Neural cell (in vitro differentiated cells): Measurements from ENCODE around the gene MAD1L1. TPM values are rescaled to one million over a fixed set of nuclear protein-coding genes. Genes with fewer than 3 reads are reported as not detected.

Experiments used
- H2AFZ ChIP-seq: fragments of 200-600, 300-800 bp; sonication (generic), shearing (Covaris generic); 2 replicates; pipeline ENCODE4 v1.6.0; 2014; ENCODE audit warnings: low read depth, mild to moderate bottlenecking, antibody characterized with exemption, low read length, moderate library complexity
- H3F3A ChIP-seq: fragments of 200-600 bp; shearing (Covaris generic); 2 replicates; pipeline ENCODE4 v1.6.1; 2016; ENCODE audit warnings: mild to moderate bottlenecking, moderate library complexity, mixed read lengths, antibody characterized with exemption, low read length; ENCODE audit not compliant: insufficient read depth, poor library complexity, severe bottlenecking
- H3K27ac ChIP-seq: fragments of 200-600, 300-800 bp; sonication (generic), shearing (Covaris generic); 2 replicates; pipeline ENCODE4 v1.5.1; 2014; ENCODE audit warnings: mild to moderate bottlenecking, low read length, moderate library complexity
- H3K27me3 ChIP-seq: fragments of 300-800, 200-600 bp; sonication (generic), shearing (Covaris generic); 2 replicates; pipeline ENCODE4 v1.6.0; 2014; ENCODE audit warnings: mild to moderate bottlenecking, low read depth, low read length, moderate library complexity; ENCODE audit not compliant: insufficient read depth
- H3K36me3 ChIP-seq: fragments of 300-800, 200-600 bp; sonication (generic), shearing (Covaris generic); 2 replicates; pipeline ENCODE4 v1.5.1; 2014; ENCODE audit warnings: mild to moderate bottlenecking, antibody characterized with exemption, low read length, moderate library complexity; ENCODE audit not compliant: insufficient read depth
- H3K4me2 ChIP-seq: fragments of 300-800, 200-600 bp; sonication (generic), shearing (Covaris generic); 2 replicates; pipeline ENCODE4 v1.6.0; 2014; ENCODE audit warnings: mild to moderate bottlenecking, low read length
- H3K4me3 ChIP-seq: fragments of 300-800, 200-600 bp; sonication (generic), shearing (Covaris generic); 2 replicates; pipeline ENCODE4 v1.5.1; 2014; ENCODE audit warnings: mild to moderate bottlenecking, low read length, moderate library complexity
- H3K79me2 ChIP-seq: fragments of 200-600 bp; shearing (Covaris generic); replicated peaks from 2 replicates; pipeline ENCODE4 v1.6.0; 2014; ENCODE audit warnings: mild to moderate bottlenecking, low read length, moderate library complexity; ENCODE audit not compliant: insufficient read depth
- H3K9ac ChIP-seq: fragments of 300-800, 200-600 bp; sonication (generic), shearing (Covaris generic); 2 replicates; pipeline ENCODE4 v1.6.1; 2016; ENCODE audit warnings: mild to moderate bottlenecking, low read length, mixed read lengths
- H3K9me2 ChIP-seq: fragments of 200-600 bp; shearing (Covaris generic); 2 replicates; pipeline ENCODE4 v1.6.1; 2016; ENCODE audit warnings: mild to moderate bottlenecking, low read length, mixed read lengths; ENCODE audit not compliant: insufficient read depth
- H3K9me3 ChIP-seq: fragments of 200-600, 300-800 bp; sonication (generic), shearing (Covaris generic); 2 replicates; pipeline ENCODE4 v1.6.1; 2016; ENCODE audit warnings: mild to moderate bottlenecking, mixed run types, low read length, moderate library complexity, mixed read lengths
- H4K20me1 ChIP-seq: fragments of 200-600 bp; shearing (Covaris generic); 2 replicates; pipeline ENCODE4 v1.6.1; 2016; ENCODE audit warnings: mild to moderate bottlenecking, mixed run types; ENCODE audit not compliant: insufficient read depth
- CTCF ChIP-seq: fragments of 450-650 bp; IDR thresholded peaks from 2 replicates; pipeline ENCODE4 v1.5.1; 2014; ENCODE audit warnings: antibody characterized with exemption, mild to moderate bottlenecking, moderate library complexity; ENCODE audit not compliant: poor library complexity, severe bottlenecking
- EP300 ChIP-seq: fragments of 450-650 bp; conservative IDR thresholded peaks from 2 replicates; pipeline ENCODE4 v1.6.1; 2014; ENCODE audit warnings: antibody characterized with exemption, mild to moderate bottlenecking, moderate library complexity; ENCODE audit not compliant: poor library complexity, severe bottlenecking
- EZH2 ChIP-seq: fragments of 200-600, 300-800 bp; shearing (Covaris generic), sonication (generic); IDR thresholded peaks from 2 replicates; pipeline ENCODE4 v1.6.1; 2014; ENCODE audit warnings: antibody characterized with exemption, low read length, borderline replicate concordance, mild to moderate bottlenecking; ENCODE audit not compliant: insufficient read depth, poor library complexity, severe bottlenecking
- MXI1 ChIP-seq: fragments of 450-650 bp; conservative IDR thresholded peaks from 2 replicates; pipeline ENCODE4 v1.6.1; 2014; ENCODE audit warnings: antibody characterized with exemption, mild to moderate bottlenecking; ENCODE audit not compliant: poor library complexity, severe bottlenecking
- POLR2AphosphoS5 ChIP-seq: IDR thresholded peaks from 2 replicates; pipeline ENCODE4 v1.6.1; 2012
- RAD21 ChIP-seq: fragments of 450-650 bp; conservative IDR thresholded peaks from 2 replicates; pipeline ENCODE4 v1.6.1; 2014; ENCODE audit warnings: antibody characterized with exemption, mild to moderate bottlenecking, moderate library complexity
- SMC3 ChIP-seq: fragments of 450-650 bp; conservative IDR thresholded peaks from 2 replicates; pipeline ENCODE4 v1.6.1; 2014; ENCODE audit warnings: antibody characterized with exemption, mild to moderate bottlenecking, moderate library complexity; ENCODE audit not compliant: poor library complexity
- TAF1 ChIP-seq: IDR thresholded peaks from 2 replicates; pipeline ENCODE4 v1.6.1; 2012; ENCODE audit warnings: low read depth
- polyA plus RNA-seq: library from polyadenylated mRNA; depleted of rRNA; stranded (reverse); fragments of >200 nt; gene quantifications from 2 replicates; pipeline ENCODE4 v1.2.3, GENCODE V29; 2014
- TF ChIP-seq, protein P1 (sequence below): IDR thresholded peaks from 2 replicates; pipeline ENCODE4 v1.6.1; 2012; ENCODE audit warnings: borderline replicate concordance

Gene MAD1L1
- polyA plus RNA-seq, 1 donor from 2014 or later = 31.4 TPM

DNA sequence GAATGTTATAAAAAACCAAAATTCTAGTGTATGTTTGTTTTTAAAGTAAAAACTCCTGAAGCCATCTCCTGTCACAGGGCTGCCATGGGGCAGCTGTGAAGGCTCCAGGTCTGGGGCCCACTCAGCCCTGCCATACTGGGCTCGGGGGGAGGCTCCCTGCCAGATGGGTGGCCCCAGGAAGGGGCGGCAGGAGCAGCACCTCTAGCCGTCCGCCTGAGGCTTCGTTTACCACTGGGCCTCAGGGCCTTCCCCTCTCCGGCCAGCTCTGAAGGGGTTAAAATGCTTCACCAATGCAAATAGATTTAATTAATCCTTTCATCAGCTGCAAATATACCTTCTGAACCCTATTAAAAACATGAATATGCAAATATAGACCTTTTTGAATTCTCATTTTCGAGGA lies 423.7 kb downstream of the MAD1L1 start:
- TF ChIP-seq EZH2 = no peak
- TF ChIP-seq CTCF = no peak
- no peak for TF ChIP-seq POLR2AphosphoS5
- TF ChIP-seq RAD21 = no peak
- TF ChIP-seq TAF1 = no peak
- no peak for TF ChIP-seq EP300
- TF ChIP-seq MXI1 = no peak
- TF ChIP-seq, protein P1, sequence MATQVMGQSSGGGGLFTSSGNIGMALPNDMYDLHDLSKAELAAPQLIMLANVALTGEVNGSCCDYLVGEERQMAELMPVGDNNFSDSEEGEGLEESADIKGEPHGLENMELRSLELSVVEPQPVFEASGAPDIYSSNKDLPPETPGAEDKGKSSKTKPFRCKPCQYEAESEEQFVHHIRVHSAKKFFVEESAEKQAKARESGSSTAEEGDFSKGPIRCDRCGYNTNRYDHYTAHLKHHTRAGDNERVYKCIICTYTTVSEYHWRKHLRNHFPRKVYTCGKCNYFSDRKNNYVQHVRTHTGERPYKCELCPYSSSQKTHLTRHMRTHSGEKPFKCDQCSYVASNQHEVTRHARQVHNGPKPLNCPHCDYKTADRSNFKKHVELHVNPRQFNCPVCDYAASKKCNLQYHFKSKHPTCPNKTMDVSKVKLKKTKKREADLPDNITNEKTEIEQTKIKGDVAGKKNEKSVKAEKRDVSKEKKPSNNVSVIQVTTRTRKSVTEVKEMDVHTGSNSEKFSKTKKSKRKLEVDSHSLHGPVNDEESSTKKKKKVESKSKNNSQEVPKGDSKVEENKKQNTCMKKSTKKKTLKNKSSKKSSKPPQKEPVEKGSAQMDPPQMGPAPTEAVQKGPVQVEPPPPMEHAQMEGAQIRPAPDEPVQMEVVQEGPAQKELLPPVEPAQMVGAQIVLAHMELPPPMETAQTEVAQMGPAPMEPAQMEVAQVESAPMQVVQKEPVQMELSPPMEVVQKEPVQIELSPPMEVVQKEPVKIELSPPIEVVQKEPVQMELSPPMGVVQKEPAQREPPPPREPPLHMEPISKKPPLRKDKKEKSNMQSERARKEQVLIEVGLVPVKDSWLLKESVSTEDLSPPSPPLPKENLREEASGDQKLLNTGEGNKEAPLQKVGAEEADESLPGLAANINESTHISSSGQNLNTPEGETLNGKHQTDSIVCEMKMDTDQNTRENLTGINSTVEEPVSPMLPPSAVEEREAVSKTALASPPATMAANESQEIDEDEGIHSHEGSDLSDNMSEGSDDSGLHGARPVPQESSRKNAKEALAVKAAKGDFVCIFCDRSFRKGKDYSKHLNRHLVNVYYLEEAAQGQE = no peak
- no peak for TF ChIP-seq SMC3
- Histone ChIP-seq H3K9me3 (no peaks in the 10 kb centered on the region), H3K9me2 (no peaks in the 10 kb centered on the region), H3K9ac (no peak overlapping the region), H3K27ac (no peak overlapping the region), H4K20me1 (no peaks in the 10 kb centered on the region), H3F3A (no peaks in the 10 kb centered on the region), H3K4me2 (no peak overlapping the region), H3K4me3 (no peak overlapping the region), H3K36me3 (no peaks in the 10 kb centered on the region), H2AFZ (no peak overlapping the region), H3K27me3 (no peaks in the 10 kb centered on the region), H3K79me2 (no peaks in the 10 kb centered on the region)

- no peak overlapping the region for H2AFZ ChIP-seq
- no peaks in the 10 kb centered on the region for H3K9me3 ChIP-seq
- H4K20me1 ChIP-seq = no peaks in the 10 kb centered on the region
- no peaks in the 10 kb centered on the region for H3K36me3 ChIP-seq
- H3K9me2 ChIP-seq = no peaks in the 10 kb centered on the region
- no peak overlapping the region for H3K27ac ChIP-seq
- no peak for TF ChIP-seq POLR2AphosphoS5
- TF ChIP-seq SMC3 = no peak
- TF ChIP-seq MXI1 = no peak
- TF ChIP-seq TAF1 = no peak
- no peak for TF ChIP-seq EZH2
- no peak for TF ChIP-seq EP300
- TF ChIP-seq RAD21 = no peak
- TF ChIP-seq CTCF = no peak
- TF ChIP-seq, protein P1 = no peak
- no peak overlapping the region for H3K9ac ChIP-seq
- no peak overlapping the region for H3K4me2 ChIP-seq
- no peak overlapping the region for H3K4me3 ChIP-seq
- no peaks in the 10 kb centered on the region for H3K79me2 ChIP-seq
- H3F3A ChIP-seq = no peaks in the 10 kb centered on the region
- no peaks in the 10 kb centered on the region for H3K27me3 ChIP-seq
Measured at GRCh38 chr7:1807821-1808600, 424.7 kb downstream of the MAD1L1 start.
